ENCODE data around the gene DGKQ. TPM values are rescaled to one million over a fixed set of nuclear protein-coding genes. Genes with fewer than 3 reads are reported as not detected.

DGKQ gene
- total RNA-seq, 2 experiments from 2014 or later = 17.6 to 19.2 TPM

GRCh38 chr4:1021386-1022050 is 48.1 kb upstream of the DGKQ start:
- H3K36me3 Mint-ChIP-seq (ENCODE audit: low read depth) = peaks cover 10% of the 10 kb centered on the region
- POLR2A ChIA-PET = no interaction called here
- no peak for DNase-seq

GRCh38 chr4:1019729-1020470 is 46.5 kb upstream of the DGKQ start:
- H3K27ac ChIP-seq (ENCODE audit: low read depth in 1 of 2, low read length in 2 of 2) = no peak overlapping the region
- CTCF ChIA-PET = no interaction called here
- Mint-ChIP-seq H3K27ac (no peak overlapping the region), H3K9me3 (no peaks in the 10 kb centered on the region), H3K27me3 (no peaks in the 10 kb centered on the region), H3K4me3 (no peak overlapping the region), H3K36me3 (ENCODE audit: low read depth) (no peaks in the 10 kb centered on the region), H3K4me1 (ENCODE audit: low read depth) (peaks cover 5% of the 10 kb centered on the region)
- H3K9me3 ChIP-seq (ENCODE audit: control insufficient read depth in 1 of 2, insufficient read depth in 1 of 2, low read length in 2 of 2) = no peaks in the 10 kb centered on the region
- DNase-seq = no peak
- TF ChIP-seq CTCF (IDR thresholded peaks at IDR 0.05) = no peak
- H3K4me1 ChIP-seq (ENCODE audit: insufficient read depth, low read length) = peaks cover 13% of the 10 kb centered on the region
- ATAC-seq (ENCODE audit: poor library complexity) = no peak
- no peaks in the 10 kb centered on the region for H3K27me3 ChIP-seq (ENCODE audit: control insufficient read depth in 1 of 2, insufficient read depth in 2 of 2, low read length in 2 of 2)
- no peak overlapping the region for H3K4me3 ChIP-seq (ENCODE audit: low read length)
- POLR2A ChIA-PET = no interaction called here
- intact Hi-C loops (cut with DNase I, micrococcal nuclease) = no loop called here
- no peaks in the 10 kb centered on the region for H3K36me3 ChIP-seq (ENCODE audit: insufficient read depth, low read length)

More at GRCh38 chr4:1021386-1022050, 48.1 kb upstream of the DGKQ start:
- peaks cover 4% of the 10 kb centered on the region for H3K36me3 ChIP-seq (ENCODE audit: insufficient read depth, low read length)
- H3K4me1 ChIP-seq (ENCODE audit: insufficient read depth, low read length) = peaks cover 21% of the 10 kb centered on the region
- intact Hi-C loops (cut with DNase I, micrococcal nuclease) = no loop called here
- TF ChIP-seq CTCF (IDR thresholded peaks at IDR 0.05) = no peak
- Mint-ChIP-seq H3K27me3 (no peaks in the 10 kb centered on the region), H3K4me3 (no peak overlapping the region), H3K27ac (no peak overlapping the region), H3K9me3 (no peaks in the 10 kb centered on the region), H3K4me1 (ENCODE audit: low read depth) (peaks cover 17% of the 10 kb centered on the region)
- H3K9me3 ChIP-seq (ENCODE audit: control insufficient read depth in 1 of 2, insufficient read depth in 1 of 2, low read length in 2 of 2) = peaks cover 0 to 8% of the 10 kb centered on the region in 2 experiments
- no peak overlapping the region for H3K4me3 ChIP-seq (ENCODE audit: low read length)
- H3K27me3 ChIP-seq (ENCODE audit: control insufficient read depth in 1 of 2, insufficient read depth in 2 of 2, low read length in 2 of 2) = no peaks in the 10 kb centered on the region
- ATAC-seq (ENCODE audit: poor library complexity) = no peak
- no peak overlapping the region for H3K27ac ChIP-seq (ENCODE audit: low read depth in 1 of 2, low read length in 2 of 2)
- CTCF ChIA-PET = no interaction called here

- no peak overlapping the region for H3K4me3 Mint-ChIP-seq
Observed at GRCh38 chr4:1019320-1019719, 46.0 kb upstream of the DGKQ start.

More at GRCh38 chr4:1019320-1019719, 46.0 kb upstream of the DGKQ start:
- intact Hi-C loops (cut with DNase I, micrococcal nuclease) = no loop called here
- TF ChIP-seq CTCF (IDR thresholded peaks at IDR 0.05) = no peak
- Histone ChIP-seq H3K27ac (ENCODE audit: low read depth in 1 of 2, low read length in 2 of 2) (no peak overlapping the region), H3K36me3 (ENCODE audit: insufficient read depth, low read length) (no peaks in the 10 kb centered on the region), H3K9me3 (ENCODE audit: control insufficient read depth in 1 of 2, insufficient read depth in 1 of 2, low read length in 2 of 2) (no peaks in the 10 kb centered on the region), H3K27me3 (ENCODE audit: control insufficient read depth in 1 of 2, insufficient read depth in 2 of 2, low read length in 2 of 2) (no peaks in the 10 kb centered on the region), H3K4me1 (ENCODE audit: insufficient read depth, low read length) (peaks cover 13% of the 10 kb centered on the region), H3K4me3 (ENCODE audit: low read length) (no peak overlapping the region)
- no peak overlapping the region for H3K27ac Mint-ChIP-seq
- no peaks in the 10 kb centered on the region for H3K36me3 Mint-ChIP-seq (ENCODE audit: low read depth)
- H3K9me3 Mint-ChIP-seq = no peaks in the 10 kb centered on the region
- ATAC-seq (ENCODE audit: poor library complexity) (no peak), DNase-seq (no peak)
- POLR2A ChIA-PET = no interaction called here
- H3K4me1 Mint-ChIP-seq (ENCODE audit: low read depth) = peaks cover 5% of the 10 kb centered on the region
- no peaks in the 10 kb centered on the region for H3K27me3 Mint-ChIP-seq
- CTCF ChIA-PET = no interaction called here
